Liver (tissue), 9 donors: ENCODE measurements around the gene ATP6V0D1. TPM values are rescaled to one million over a fixed set of nuclear protein-coding genes. Genes with fewer than 3 reads are reported as not detected.

Source experiments
- DNase-seq: peaks from one replicate; pipeline ENCODE4 v3.0.0-alpha.2; 2017; ENCODE audit warnings: low spot score
- H3K27ac ChIP-seq, 2 donors: one replicate each; pipeline ENCODE4 v1.7.0; 2013; ENCODE audit warnings: inconsistent platforms in 2 of 2, low read length in 2 of 2, control low read depth in 1 of 2, low read depth in 1 of 2, mild to moderate bottlenecking in 1 of 2
- H3K27me3 ChIP-seq, 4 donors: one replicate each; pipeline versions ENCODE4 v1.6.1 to v1.7.0; 2013; ENCODE audit warnings: low read length in 3 of 4, inconsistent platforms in 1 of 4, mild to moderate bottlenecking in 1 of 4, moderate library complexity in 1 of 4; ENCODE audit not compliant: control insufficient read depth in 4 of 4, insufficient read depth in 4 of 4
- H3K36me3 ChIP-seq, 4 donors: one replicate each; pipeline versions ENCODE4 v1.6.1 to v1.7.0; 2013; ENCODE audit warnings: low read length in 3 of 4, mild to moderate bottlenecking in 3 of 4, low read depth in 1 of 4, moderate library complexity in 1 of 4; ENCODE audit not compliant: control insufficient read depth in 4 of 4, insufficient read depth in 3 of 4
- H3K4me1 ChIP-seq, 4 donors: one replicate each; pipeline versions ENCODE4 v1.6.1 to v1.7.0; 2013; ENCODE audit warnings: low read length in 3 of 4, mild to moderate bottlenecking in 3 of 4, moderate library complexity in 1 of 4; ENCODE audit not compliant: control insufficient read depth in 4 of 4, insufficient read depth in 4 of 4
- H3K4me3 ChIP-seq, 3 donors: one replicate each; pipeline versions ENCODE4 v1.6.1 to v1.7.0; 2013; ENCODE audit warnings: low read length in 3 of 3, control low read depth in 1 of 3, low read depth in 1 of 3, mild to moderate bottlenecking in 1 of 3
- H3K9ac ChIP-seq, 2 donors: one replicate each; pipeline ENCODE4 v1.7.0; 2013; ENCODE audit warnings: low read length in 2 of 2, mild to moderate bottlenecking in 2 of 2, moderate library complexity in 2 of 2, control low read depth in 1 of 2, low read depth in 1 of 2
- H3K9me3 ChIP-seq, 4 donors: one replicate each; pipeline versions ENCODE4 v1.6.1 to v1.7.0; 2013; ENCODE audit warnings: low read length in 3 of 4; ENCODE audit not compliant: control insufficient read depth in 4 of 4
- EGR1 ChIP-seq, 2 donors: IDR thresholded peaks; 2 replicates each; pipeline ENCODE4 v1.6.1; 2016 to 2018; ENCODE audit warnings: antibody characterized with exemption in 2 of 2, low read depth in 2 of 2
- FOXA1 ChIP-seq: IDR thresholded peaks from 2 replicates; pipeline ENCODE4 v1.6.1; 2016; ENCODE audit warnings: antibody characterized with exemption
- FOXA2 ChIP-seq: IDR thresholded peaks from 2 replicates; pipeline ENCODE4 v1.6.1; 2016; ENCODE audit warnings: antibody characterized with exemption
- GABPA ChIP-seq, 2 donors: IDR thresholded peaks in 1 of 2; conservative IDR thresholded peaks in 1 of 2; 2 replicates each; pipeline ENCODE4 v1.6.1; 2016; ENCODE audit warnings: antibody characterized with exemption in 2 of 2, mild to moderate bottlenecking in 1 of 2, moderate library complexity in 1 of 2
- HNF4A ChIP-seq, 2 donors: conservative IDR thresholded peaks; 2 replicates each; pipeline ENCODE4 v1.6.1; 2016; ENCODE audit warnings: antibody characterized with exemption in 2 of 2, mild to moderate bottlenecking in 2 of 2
- HNF4G ChIP-seq: IDR thresholded peaks from 2 replicates; pipeline ENCODE4 v1.6.1; 2016; ENCODE audit warnings: antibody characterized with exemption
- JUND ChIP-seq, 2 donors: IDR thresholded peaks; 2 replicates each; pipeline ENCODE4 v1.6.1; 2016; ENCODE audit warnings: antibody characterized with exemption in 2 of 2
- NR2F2 ChIP-seq: IDR thresholded peaks from 2 replicates; pipeline ENCODE4 v1.6.1; 2016; ENCODE audit warnings: antibody characterized with exemption
- RAD21 ChIP-seq, 2 donors: IDR thresholded peaks; 2 replicates each; pipeline ENCODE4 v1.6.1; 2016; ENCODE audit warnings: antibody characterized with exemption in 2 of 2, mild to moderate bottlenecking in 2 of 2
- RXRA ChIP-seq, 2 donors: IDR thresholded peaks; 2 replicates each; pipeline ENCODE4 v1.6.1; 2017 to 2018; ENCODE audit warnings: antibody characterized with exemption in 2 of 2, mild to moderate bottlenecking in 1 of 2
- SP1 ChIP-seq: IDR thresholded peaks from 2 replicates; pipeline ENCODE4 v1.6.1; 2018; ENCODE audit warnings: antibody characterized with exemption, mild to moderate bottlenecking
- TAF1 ChIP-seq: conservative IDR thresholded peaks from 2 replicates; pipeline ENCODE4 v1.6.1; 2016; ENCODE audit warnings: antibody characterized with exemption, mild to moderate bottlenecking
- YY1 ChIP-seq: IDR thresholded peaks from 2 replicates; pipeline ENCODE4 v1.6.1; 2016; ENCODE audit warnings: antibody characterized with exemption, mild to moderate bottlenecking
- WGBS: extraction: QIAGEN DNeasy Blood & Tissue Kit; methylation state at CpG from one replicate; pipeline ENCODE4 v1.1.7; 2013; 5-methylcytosine and 5-hydroxymethylcytosine counted together
- polyA plus RNA-seq, 2 donors: library from polyadenylated mRNA; stranded (reverse) in 1 of 2; unstranded in 1 of 2; fragments of 200-250 nt in 1 of 2; fragments of >200 nt in 1 of 2; fragmentation: Nextera tagmentation in 1 of 2; extraction: Ambion mirVana in 1 of 2; gene quantifications; one replicate each; pipeline versions ENCODE4 v1.2.1 to v1.2.3, GENCODE V29; 2013 to 2015
- total RNA-seq, 2 donors: library from RNA; depleted of rRNA; stranded (reverse); fragments of >200 nt; gene quantifications; one replicate each; pipeline ENCODE4 v1.2.3, GENCODE V29; 2014
- TF ChIP-seq, protein P1 (sequence below): IDR thresholded peaks from 2 replicates; pipeline ENCODE4 v1.6.1; 2016; ENCODE audit warnings: antibody characterized with exemption
- TF ChIP-seq, protein P2 (sequence below): fragments of 150-350 bp; IDR thresholded peaks from 2 replicates; pipeline ENCODE4 v1.5.1; 2017; ENCODE audit warnings: improper control_type of control experiment, low read depth, low read length; ENCODE audit not compliant: missing input control
- TF ChIP-seq, protein P3 (sequence below): IDR thresholded peaks from 2 replicates; pipeline ENCODE4 v1.6.1; 2016; ENCODE audit warnings: antibody characterized with exemption
- TF ChIP-seq, protein P4 (sequence below): IDR thresholded peaks from 2 replicates; pipeline ENCODE4 v1.6.1; 2016; ENCODE audit warnings: antibody characterized with exemption
- TF ChIP-seq, protein P5 (sequence below): IDR thresholded peaks from 2 replicates; pipeline ENCODE4 v1.6.1; 2016; ENCODE audit warnings: antibody characterized with exemption, mild to moderate bottlenecking
- donor health status: healthy.
- donor health status: healthy.
- donor health status: healthy.
- donor health status: healthy.
- donor health status: healthy.

The ATP6V0D1 gene
- 10 to 100 TPM; 73.2 to 80.2 TPM for total RNA-seq
- polyA plus RNA-seq, result 10 to 100 TPM; 47.6 to 59.9 TPM

DNA sequence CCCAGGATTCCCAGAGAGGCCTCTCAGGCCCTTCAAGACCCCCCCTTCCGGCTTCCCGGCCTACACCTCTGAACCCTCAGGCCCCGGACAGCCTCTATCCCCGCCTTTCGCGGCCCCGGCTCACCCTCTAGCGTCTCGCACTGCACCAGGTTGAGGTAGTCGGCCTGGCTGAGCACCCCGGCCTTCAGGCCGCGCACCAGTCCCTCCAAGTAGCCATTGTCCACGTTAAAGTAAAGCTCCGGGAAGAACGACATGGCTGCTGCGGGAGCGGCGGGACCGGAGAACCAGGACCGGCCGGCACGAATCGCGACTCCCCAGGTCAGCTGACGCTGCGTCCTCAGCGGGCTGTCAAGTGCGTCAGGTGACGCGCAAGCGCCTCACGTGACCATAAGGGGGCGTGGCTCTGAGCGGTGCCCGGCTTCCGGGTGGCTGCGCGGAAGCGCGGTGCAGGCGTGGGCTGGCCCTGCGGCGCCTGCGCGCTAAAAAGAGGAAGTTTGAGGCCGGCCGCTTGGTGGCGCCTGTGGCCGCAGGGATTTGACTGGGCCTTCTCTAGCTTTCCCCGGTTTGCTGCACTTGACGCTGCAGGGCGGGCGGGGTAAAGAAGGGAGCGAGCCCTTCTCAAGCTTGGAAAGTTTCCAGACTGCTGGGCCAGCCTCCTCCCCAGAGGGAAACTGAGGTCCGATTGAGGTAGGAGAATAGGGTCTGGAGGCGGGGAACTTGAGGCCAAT is at the start of gene ATP6V0D1:
ATP6V0D1 (minus strand) TSS at position 325 of the 728 bp plus-strand sequence; CDS start at position 254, 71 bp downstream.
- WGBS, result under 1% methylated on average over 57 of the region's 57 CpGs

More for the DNA sequence above, at the start of gene ATP6V0D1:
- no peaks in the 10 kb centered on the region for H3K27me3 ChIP-seq
- peak; percentile 82 for TF ChIP-seq YY1
- TF ChIP-seq TAF1, result peak; percentile 89
- TF ChIP-seq, protein P1, sequence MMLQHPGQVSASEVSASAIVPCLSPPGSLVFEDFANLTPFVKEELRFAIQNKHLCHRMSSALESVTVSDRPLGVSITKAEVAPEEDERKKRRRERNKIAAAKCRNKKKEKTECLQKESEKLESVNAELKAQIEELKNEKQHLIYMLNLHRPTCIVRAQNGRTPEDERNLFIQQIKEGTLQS, result no peak
- peak; percentile 77 to 83 for TF ChIP-seq RAD21 (IDR thresholded peaks at IDR 0.05)
- no peak for TF ChIP-seq HNF4G
- TF ChIP-seq, protein P2, sequence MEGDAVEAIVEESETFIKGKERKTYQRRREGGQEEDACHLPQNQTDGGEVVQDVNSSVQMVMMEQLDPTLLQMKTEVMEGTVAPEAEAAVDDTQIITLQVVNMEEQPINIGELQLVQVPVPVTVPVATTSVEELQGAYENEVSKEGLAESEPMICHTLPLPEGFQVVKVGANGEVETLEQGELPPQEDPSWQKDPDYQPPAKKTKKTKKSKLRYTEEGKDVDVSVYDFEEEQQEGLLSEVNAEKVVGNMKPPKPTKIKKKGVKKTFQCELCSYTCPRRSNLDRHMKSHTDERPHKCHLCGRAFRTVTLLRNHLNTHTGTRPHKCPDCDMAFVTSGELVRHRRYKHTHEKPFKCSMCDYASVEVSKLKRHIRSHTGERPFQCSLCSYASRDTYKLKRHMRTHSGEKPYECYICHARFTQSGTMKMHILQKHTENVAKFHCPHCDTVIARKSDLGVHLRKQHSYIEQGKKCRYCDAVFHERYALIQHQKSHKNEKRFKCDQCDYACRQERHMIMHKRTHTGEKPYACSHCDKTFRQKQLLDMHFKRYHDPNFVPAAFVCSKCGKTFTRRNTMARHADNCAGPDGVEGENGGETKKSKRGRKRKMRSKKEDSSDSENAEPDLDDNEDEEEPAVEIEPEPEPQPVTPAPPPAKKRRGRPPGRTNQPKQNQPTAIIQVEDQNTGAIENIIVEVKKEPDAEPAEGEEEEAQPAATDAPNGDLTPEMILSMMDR, result peak; percentile 83
- peak in 1 of 2 donors; percentile 41 for TF ChIP-seq RXRA (IDR thresholded peaks at IDR 0.05)
- peak; percentile 60 to 77 for TF ChIP-seq EGR1 (IDR thresholded peaks at IDR 0.05; ENCODE audit: low read depth in 2 of 2)
- peak; percentile 65 for TF ChIP-seq SP1
- TF ChIP-seq, protein P3, sequence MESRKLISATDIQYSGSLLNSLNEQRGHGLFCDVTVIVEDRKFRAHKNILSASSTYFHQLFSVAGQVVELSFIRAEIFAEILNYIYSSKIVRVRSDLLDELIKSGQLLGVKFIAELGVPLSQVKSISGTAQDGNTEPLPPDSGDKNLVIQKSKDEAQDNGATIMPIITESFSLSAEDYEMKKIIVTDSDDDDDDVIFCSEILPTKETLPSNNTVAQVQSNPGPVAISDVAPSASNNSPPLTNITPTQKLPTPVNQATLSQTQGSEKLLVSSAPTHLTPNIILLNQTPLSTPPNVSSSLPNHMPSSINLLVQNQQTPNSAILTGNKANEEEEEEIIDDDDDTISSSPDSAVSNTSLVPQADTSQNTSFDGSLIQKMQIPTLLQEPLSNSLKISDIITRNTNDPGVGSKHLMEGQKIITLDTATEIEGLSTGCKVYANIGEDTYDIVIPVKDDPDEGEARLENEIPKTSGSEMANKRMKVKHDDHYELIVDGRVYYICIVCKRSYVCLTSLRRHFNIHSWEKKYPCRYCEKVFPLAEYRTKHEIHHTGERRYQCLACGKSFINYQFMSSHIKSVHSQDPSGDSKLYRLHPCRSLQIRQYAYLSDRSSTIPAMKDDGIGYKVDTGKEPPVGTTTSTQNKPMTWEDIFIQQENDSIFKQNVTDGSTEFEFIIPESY, result peak; percentile 65
- no peak for TF ChIP-seq NR2F2
- no peak for TF ChIP-seq JUND (IDR thresholded peaks at IDR 0.05)
- peak; percentile 14 to 88 for TF ChIP-seq GABPA (IDR thresholded peaks at IDR 0.05 in 1 of 2, conservative IDR thresholded peaks at IDR 0.05 in 1 of 2)
- no peak for TF ChIP-seq HNF4A (conservative IDR thresholded peaks at IDR 0.05)
- TF ChIP-seq, protein P4, sequence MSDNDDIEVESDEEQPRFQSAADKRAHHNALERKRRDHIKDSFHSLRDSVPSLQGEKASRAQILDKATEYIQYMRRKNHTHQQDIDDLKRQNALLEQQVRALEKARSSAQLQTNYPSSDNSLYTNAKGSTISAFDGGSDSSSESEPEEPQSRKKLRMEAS, result peak; percentile 78
- TF ChIP-seq, protein P5, sequence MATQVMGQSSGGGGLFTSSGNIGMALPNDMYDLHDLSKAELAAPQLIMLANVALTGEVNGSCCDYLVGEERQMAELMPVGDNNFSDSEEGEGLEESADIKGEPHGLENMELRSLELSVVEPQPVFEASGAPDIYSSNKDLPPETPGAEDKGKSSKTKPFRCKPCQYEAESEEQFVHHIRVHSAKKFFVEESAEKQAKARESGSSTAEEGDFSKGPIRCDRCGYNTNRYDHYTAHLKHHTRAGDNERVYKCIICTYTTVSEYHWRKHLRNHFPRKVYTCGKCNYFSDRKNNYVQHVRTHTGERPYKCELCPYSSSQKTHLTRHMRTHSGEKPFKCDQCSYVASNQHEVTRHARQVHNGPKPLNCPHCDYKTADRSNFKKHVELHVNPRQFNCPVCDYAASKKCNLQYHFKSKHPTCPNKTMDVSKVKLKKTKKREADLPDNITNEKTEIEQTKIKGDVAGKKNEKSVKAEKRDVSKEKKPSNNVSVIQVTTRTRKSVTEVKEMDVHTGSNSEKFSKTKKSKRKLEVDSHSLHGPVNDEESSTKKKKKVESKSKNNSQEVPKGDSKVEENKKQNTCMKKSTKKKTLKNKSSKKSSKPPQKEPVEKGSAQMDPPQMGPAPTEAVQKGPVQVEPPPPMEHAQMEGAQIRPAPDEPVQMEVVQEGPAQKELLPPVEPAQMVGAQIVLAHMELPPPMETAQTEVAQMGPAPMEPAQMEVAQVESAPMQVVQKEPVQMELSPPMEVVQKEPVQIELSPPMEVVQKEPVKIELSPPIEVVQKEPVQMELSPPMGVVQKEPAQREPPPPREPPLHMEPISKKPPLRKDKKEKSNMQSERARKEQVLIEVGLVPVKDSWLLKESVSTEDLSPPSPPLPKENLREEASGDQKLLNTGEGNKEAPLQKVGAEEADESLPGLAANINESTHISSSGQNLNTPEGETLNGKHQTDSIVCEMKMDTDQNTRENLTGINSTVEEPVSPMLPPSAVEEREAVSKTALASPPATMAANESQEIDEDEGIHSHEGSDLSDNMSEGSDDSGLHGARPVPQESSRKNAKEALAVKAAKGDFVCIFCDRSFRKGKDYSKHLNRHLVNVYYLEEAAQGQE, result peak; percentile 69
- peak; percentile 22 for TF ChIP-seq FOXA2
- peak; percentile 54 for TF ChIP-seq FOXA1
- no peaks in the 10 kb centered on the region for H3K9me3 ChIP-seq
- peak within 1 kb of the TSS; percentile 81 to 88 for H3K9ac ChIP-seq
- peak within 1 kb of the TSS; percentile 85 to 93 for H3K27ac ChIP-seq
- peak within 1 kb of the TSS; percentile 70 to 98 (median 87) for H3K4me3 ChIP-seq
- H3K4me1 ChIP-seq, result peaks cover 10 to 55% (median 44%) of the 10 kb centered on the region in 4 donors
- peaks cover 0 to 7% (median 1%) of the 10 kb centered on the region in 4 donors for H3K36me3 ChIP-seq
- DNase-seq, result peak; percentile 100
